Neural progenitor cell (in vitro differentiated cells): ENCODE results near the gene COLEC12. TPM values are rescaled to one million over a fixed set of nuclear protein-coding genes. Genes with fewer than 3 reads are reported as not detected.

Source experiments
- DNase-seq: peaks from one replicate; pipeline ENCODE4 v3.0.0-alpha.2; 2016; ENCODE audit warnings: low spot score
- H2AFZ ChIP-seq: fragments of 200-600 bp; sonication (generic); replicated peaks from 2 replicates; pipeline ENCODE4 v1.6.1; 2016; ENCODE audit warnings: antibody characterized with exemption
- H3F3A ChIP-seq: fragments of 200-600 bp; sonication (generic); 2 replicates; pipeline ENCODE4 v1.6.1; 2016; ENCODE audit warnings: antibody characterized with exemption, low read depth
- H3K27ac ChIP-seq: fragments of 200-600 bp; sonication (generic); 2 replicates; pipeline ENCODE4 v1.5.1; 2016; ENCODE audit warnings: mild to moderate bottlenecking
- H3K27me3 ChIP-seq: fragments of 200-600 bp; sonication (generic); 2 replicates; pipeline ENCODE4 v1.6.1; 2016; ENCODE audit warnings: mild to moderate bottlenecking, moderate library complexity
- H3K36me3 ChIP-seq: fragments of 200-600 bp; sonication (generic); 2 replicates; pipeline ENCODE4 v1.5.1; 2016
- H3K4me1 ChIP-seq: fragments of 200-600 bp; sonication (generic); 2 replicates; pipeline ENCODE4 v1.6.1; 2016; ENCODE audit warnings: mixed run types
- H3K4me2 ChIP-seq: fragments of 200-600 bp; sonication (generic); 2 replicates; pipeline ENCODE4 v1.6.1; 2016
- H3K4me3 ChIP-seq: fragments of 200-600 bp; sonication (generic); 2 replicates; pipeline ENCODE4 v1.5.1; 2016
- H3K79me2 ChIP-seq: fragments of 200-600 bp; sonication (generic); 2 replicates; pipeline ENCODE4 v1.6.1; 2016; ENCODE audit warnings: low read depth
- H3K9ac ChIP-seq: fragments of 200-600 bp; sonication (generic); 2 replicates; pipeline ENCODE4 v1.6.1; 2016
- H3K9me3 ChIP-seq: fragments of 200-600 bp; sonication (generic); 2 replicates; pipeline ENCODE4 v1.5.1; 2016; ENCODE audit warnings: low read depth
- H4K20me1 ChIP-seq: fragments of 200-600 bp; sonication (generic); 2 replicates; pipeline ENCODE4 v1.6.1; 2016; ENCODE audit warnings: low read depth
- H3K27ac Mint-ChIP-seq: 3 replicates; pipeline ENCODE4 v1.8.0; 2021; ENCODE audit warnings: mixed read lengths
- H3K27me3 Mint-ChIP-seq: 2 replicates; pipeline ENCODE4 v1.8.0; 2022; ENCODE audit warnings: low read depth, mild to moderate bottlenecking, inconsistent platforms, moderate library complexity, mixed read lengths; ENCODE audit not compliant: insufficient read depth
- H3K36me3 Mint-ChIP-seq: 3 replicates; pipeline ENCODE4 v1.8.0; 2021; ENCODE audit warnings: mixed read lengths
- H3K4me1 Mint-ChIP-seq: 3 replicates; pipeline ENCODE4 v1.8.0; 2021; ENCODE audit warnings: mixed read lengths
- H3K4me3 Mint-ChIP-seq: 3 replicates; pipeline ENCODE4 v1.8.0; 2021; ENCODE audit warnings: mild to moderate bottlenecking, moderate library complexity, mixed read lengths
- H3K9me3 Mint-ChIP-seq: 3 replicates; pipeline ENCODE4 v1.8.0; 2020; ENCODE audit warnings: mixed read lengths
- CTCF ChIP-seq: fragments of 200-600 bp; sonication (generic); IDR thresholded peaks from 2 replicates; pipeline ENCODE4 v1.5.1; 2017; ENCODE audit warnings: antibody characterized with exemption, mild to moderate bottlenecking
- EZH2 ChIP-seq: fragments of 200-600 bp; sonication (generic); IDR thresholded peaks from 2 replicates; pipeline ENCODE4 v1.6.1; 2017; ENCODE audit warnings: antibody characterized with exemption, mild to moderate bottlenecking, moderate library complexity
- EZH2phosphoT487 ChIP-seq: fragments of 200-600 bp; sonication (generic); IDR thresholded peaks from 2 replicates; pipeline ENCODE4 v1.6.1; 2017; ENCODE audit warnings: antibody characterized with exemption
- total RNA-seq: library from RNA; depleted of rRNA; stranded (reverse); fragments of >200 nt; gene quantifications from 2 replicates; pipeline ENCODE4 v1.2.3, GENCODE V29; 2015; ENCODE audit warnings: low replicate concordance

The COLEC12 gene
- total RNA-seq, 1 donor from 2014 or later, result 2.0 TPM

- Histone ChIP-seq H2AFZ (no peak overlapping the region), H3K27ac (no peak overlapping the region), H3K36me3 (no peaks in the 10 kb centered on the region), H3K9ac (no peak overlapping the region), H3K4me1 (peaks cover 6% of the 10 kb centered on the region), H3K9me3 (no peaks in the 10 kb centered on the region), H3K4me3 (no peak overlapping the region), H3K27me3 (no peaks in the 10 kb centered on the region), H3F3A (no peaks in the 10 kb centered on the region), H3K4me2 (no peak overlapping the region), H3K79me2 (no peaks in the 10 kb centered on the region), H4K20me1 (no peaks in the 10 kb centered on the region)
- TF ChIP-seq EZH2phosphoT487 (no peak), EZH2 (no peak), CTCF (no peak)
- DNase-seq, result no peak
- peaks cover 9% of the 10 kb centered on the region for H3K36me3 Mint-ChIP-seq
- peaks cover 8% of the 10 kb centered on the region for H3K9me3 Mint-ChIP-seq
- H3K27me3 Mint-ChIP-seq, result no peaks in the 10 kb centered on the region
- peaks cover 16% of the 10 kb centered on the region for H3K4me1 Mint-ChIP-seq
- H3K4me3 Mint-ChIP-seq, result no peak overlapping the region
- no peak overlapping the region for H3K27ac Mint-ChIP-seq
These were observed 118.0 kb downstream of the COLEC12 start for GRCh38 chr18:382423-382984.

- Mint-ChIP-seq H3K9me3 (peaks cover 6% of the 10 kb centered on the region), H3K36me3 (peaks cover 8% of the 10 kb centered on the region), H3K4me3 (no peak overlapping the region), H3K27ac (peak overlapping the region; percentile 24), H3K27me3 (no peaks in the 10 kb centered on the region), H3K4me1 (peaks cover 21% of the 10 kb centered on the region)
- no peaks in the 10 kb centered on the region for H4K20me1 ChIP-seq
- H2AFZ ChIP-seq, result no peak overlapping the region
- no peaks in the 10 kb centered on the region for H3K79me2 ChIP-seq
- H3K4me1 ChIP-seq, result peaks cover 12% of the 10 kb centered on the region
- no peak overlapping the region for H3K4me2 ChIP-seq
- no peaks in the 10 kb centered on the region for H3K27me3 ChIP-seq
- no peak overlapping the region for H3K4me3 ChIP-seq
- H3K9me3 ChIP-seq, result no peaks in the 10 kb centered on the region
- H3K9ac ChIP-seq, result no peak overlapping the region
- H3K27ac ChIP-seq, result no peak overlapping the region
- no peak for TF ChIP-seq EZH2
- no peak for TF ChIP-seq CTCF
- H3F3A ChIP-seq, result no peaks in the 10 kb centered on the region
- H3K36me3 ChIP-seq, result no peaks in the 10 kb centered on the region
- DNase-seq, result no peak
These were observed 120.7 kb downstream of the COLEC12 start for GRCh38 chr18:379681-380330.

GRCh38 chr18:378079-378478, 122.4 kb downstream of the COLEC12 start:
- no peaks in the 10 kb centered on the region for H3K27me3 ChIP-seq
- TF ChIP-seq CTCF (no peak), EZH2phosphoT487 (no peak), EZH2 (no peak)
- no peaks in the 10 kb centered on the region for H3K79me2 ChIP-seq
- H3K4me3 ChIP-seq, result no peak overlapping the region
- peaks cover 12% of the 10 kb centered on the region for H3K4me1 ChIP-seq
- no peaks in the 10 kb centered on the region for H3F3A ChIP-seq
- H3K36me3 Mint-ChIP-seq, result peaks cover 8% of the 10 kb centered on the region
- no peaks in the 10 kb centered on the region for H3K9me3 ChIP-seq
- H4K20me1 ChIP-seq, result no peaks in the 10 kb centered on the region
- no peaks in the 10 kb centered on the region for H3K9me3 Mint-ChIP-seq
- H3K4me3 Mint-ChIP-seq, result no peak overlapping the region
- H3K27me3 Mint-ChIP-seq, result no peaks in the 10 kb centered on the region
- no peak overlapping the region for H3K4me2 ChIP-seq
- H3K27ac ChIP-seq, result no peak overlapping the region
- no peak overlapping the region for H3K27ac Mint-ChIP-seq
- H3K4me1 Mint-ChIP-seq, result peaks cover 21% of the 10 kb centered on the region
- no peaks in the 10 kb centered on the region for H3K36me3 ChIP-seq
- no peak overlapping the region for H2AFZ ChIP-seq
- no peak for DNase-seq
- no peak overlapping the region for H3K9ac ChIP-seq
